ENCODE results near the gene NUP43.
A peak's percentile ranks its signal among the peaks of the same experiment; 100 is the strongest.
"Not testable (repeated sequence)": the region's sequence is repeated elsewhere in the genome, so short reads cannot be mapped to it uniquely, and the experiment has no call there.

Gene NUP43

GRCh38 chr6:149763866-149764265 is 17.5 kb upstream of the NUP43 start:
- TF ChIP-seq SPI1 (IDR thresholded peaks at IDR 0.05; ENCODE audit: low read depth, low read length): no peak
- TF ChIP-seq POU2F2 (IDR thresholded peaks at IDR 0.05; ENCODE audit: low read depth, low read length): no peak
- TF ChIP-seq POLR2AphosphoS5 (IDR thresholded peaks at IDR 0.05; ENCODE audit: low read depth, low read length): no peak
- no peak for TF ChIP-seq POLR2A (IDR thresholded peaks at IDR 0.05; ENCODE audit: low read depth, low read length)
- no peak for TF ChIP-seq PAX5 (IDR thresholded peaks at IDR 0.05; ENCODE audit: insufficient read depth, low read length, severe bottlenecking)
- TF ChIP-seq TAF1 (IDR thresholded peaks at IDR 0.05; ENCODE audit: low read depth, low read length): no peak
- DNase-seq (ENCODE audit: insufficient read length, low spot score): no peak
- FAIRE-seq: no peak

GRCh38 chr6:149761438-149761837 is 15.1 kb upstream of the NUP43 start:
- FAIRE-seq (peak; percentile 72), DNase-seq (ENCODE audit: insufficient read length, low spot score) (no peak)
- no peak for TF ChIP-seq SPI1 (IDR thresholded peaks at IDR 0.05; ENCODE audit: low read depth, low read length)
- no peak for TF ChIP-seq TAF1 (IDR thresholded peaks at IDR 0.05; ENCODE audit: low read depth, low read length)
- TF ChIP-seq POU2F2 (IDR thresholded peaks at IDR 0.05; ENCODE audit: low read depth, low read length): no peak
- no peak for TF ChIP-seq POLR2A (IDR thresholded peaks at IDR 0.05; ENCODE audit: low read depth, low read length)
- TF ChIP-seq POLR2AphosphoS5 (IDR thresholded peaks at IDR 0.05; ENCODE audit: low read depth, low read length): no peak
- no peak for TF ChIP-seq PAX5 (IDR thresholded peaks at IDR 0.05; ENCODE audit: insufficient read depth, low read length, severe bottlenecking)

- FAIRE-seq: no peak
- no peak for DNase-seq (ENCODE audit: insufficient read length, low spot score)
- TF ChIP-seq TAF1 (IDR thresholded peaks at IDR 0.05; ENCODE audit: low read depth, low read length): no peak
- no peak for TF ChIP-seq SPI1 (IDR thresholded peaks at IDR 0.05; ENCODE audit: low read depth, low read length)
- no peak for TF ChIP-seq POLR2AphosphoS5 (IDR thresholded peaks at IDR 0.05; ENCODE audit: low read depth, low read length)
- TF ChIP-seq POLR2A (IDR thresholded peaks at IDR 0.05; ENCODE audit: low read depth, low read length): no peak
- TF ChIP-seq POU2F2 (IDR thresholded peaks at IDR 0.05; ENCODE audit: low read depth, low read length): no peak
- TF ChIP-seq PAX5 (IDR thresholded peaks at IDR 0.05; ENCODE audit: insufficient read depth, low read length, severe bottlenecking): no peak
These were observed 9.9 kb upstream of the NUP43 start for GRCh38 chr6:149756261-149756636.

- FAIRE-seq: peak; percentile 26
- DNase-seq (ENCODE audit: insufficient read length, low spot score): no peak
These were observed 9.3 kb upstream of the NUP43 start for GRCh38 chr6:149755300-149756260.

GRCh38 chr6:149754548-149754947 is 8.2 kb upstream of the NUP43 start:
- DNase-seq (ENCODE audit: insufficient read length, low spot score) (no peak), FAIRE-seq (no peak)
- no peak for TF ChIP-seq TAF1 (IDR thresholded peaks at IDR 0.05; ENCODE audit: low read depth, low read length)
- no peak for TF ChIP-seq POLR2AphosphoS5 (IDR thresholded peaks at IDR 0.05; ENCODE audit: low read depth, low read length)

More at GRCh38 chr6:149755300-149756260, 9.3 kb upstream of the NUP43 start:
- TF ChIP-seq POLR2A (IDR thresholded peaks at IDR 0.05; ENCODE audit: low read depth, low read length) (no peak), PAX5 (IDR thresholded peaks at IDR 0.05; ENCODE audit: insufficient read depth, low read length, severe bottlenecking) (peak; percentile 87)

GRCh38 chr6:149753374-149753637 is 7.0 kb upstream of the NUP43 start:
- FAIRE-seq; DNase-seq (ENCODE audit: insufficient read length, low spot score): not testable (repeated sequence)

DNA sequence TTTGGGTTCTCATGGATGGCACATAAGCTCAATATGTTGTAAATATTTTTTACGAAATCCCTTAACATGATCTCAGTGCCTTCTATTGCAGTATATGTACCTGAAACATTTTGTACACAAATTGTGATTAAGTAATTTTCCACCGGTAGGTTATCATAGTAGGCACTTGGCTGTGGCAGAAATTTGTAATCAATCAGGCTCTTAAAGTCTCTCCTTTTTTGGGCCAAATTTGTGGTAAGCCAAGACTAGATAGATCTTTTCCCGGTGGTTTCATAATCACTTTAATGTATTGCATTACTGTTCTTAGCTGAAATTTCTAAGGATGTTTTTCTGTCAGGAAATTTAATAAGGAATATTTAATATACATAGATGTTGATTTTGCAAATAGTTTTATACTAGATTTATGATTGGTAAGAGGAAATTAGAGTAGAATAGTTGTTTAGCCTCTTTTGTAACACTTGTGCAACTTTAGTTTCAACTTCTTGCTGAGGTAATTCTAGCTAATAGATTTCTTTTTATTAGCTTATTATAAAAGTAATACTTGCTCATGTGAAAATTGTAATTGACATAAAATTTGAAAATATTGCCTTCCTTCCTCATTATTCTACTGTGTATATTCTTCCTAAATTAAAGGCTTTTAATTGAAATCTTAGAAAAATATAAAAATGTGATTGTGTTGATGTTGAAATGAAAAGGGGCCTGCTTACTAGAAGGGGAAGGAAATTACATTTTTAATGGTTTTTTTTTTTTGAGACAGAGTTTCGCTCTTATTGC is 6.5 kb upstream of the NUP43 start:
- no peak for FAIRE-seq
- DNase-seq (ENCODE audit: insufficient read length, low spot score): no peak
- TF ChIP-seq PAX5 (IDR thresholded peaks at IDR 0.05; ENCODE audit: insufficient read depth, low read length, severe bottlenecking): no peak
- TF ChIP-seq SPI1 (IDR thresholded peaks at IDR 0.05; ENCODE audit: low read depth, low read length): no peak
- TF ChIP-seq TAF1 (IDR thresholded peaks at IDR 0.05; ENCODE audit: low read depth, low read length): no peak
- no peak for TF ChIP-seq POLR2A (IDR thresholded peaks at IDR 0.05; ENCODE audit: low read depth, low read length)
- no peak for TF ChIP-seq POLR2AphosphoS5 (IDR thresholded peaks at IDR 0.05; ENCODE audit: low read depth, low read length)
- TF ChIP-seq POU2F2 (IDR thresholded peaks at IDR 0.05; ENCODE audit: low read depth, low read length): no peak

DNA sequence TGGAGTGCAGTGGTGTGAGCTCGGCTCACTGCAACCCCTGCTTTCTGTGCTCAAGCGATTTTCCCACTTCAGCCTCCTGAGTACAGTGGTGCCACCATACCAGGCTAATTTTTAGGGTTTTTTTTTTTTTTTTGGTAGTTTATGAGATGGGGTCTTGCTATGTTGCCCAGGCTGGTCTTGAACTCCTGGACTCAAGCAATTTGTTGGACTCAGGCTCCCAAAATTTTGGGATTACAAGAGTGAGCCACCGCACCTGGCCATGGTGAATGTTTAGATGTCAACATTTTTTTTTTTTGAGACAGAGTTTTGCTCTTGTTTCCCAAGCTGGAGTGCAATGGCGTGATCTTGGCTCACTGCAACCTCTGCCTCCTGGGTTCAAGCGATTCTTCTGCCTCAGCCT is 5.6 kb upstream of the NUP43 start:
- FAIRE-seq; DNase-seq (ENCODE audit: insufficient read length, low spot score): not testable (repeated sequence)

DNA sequence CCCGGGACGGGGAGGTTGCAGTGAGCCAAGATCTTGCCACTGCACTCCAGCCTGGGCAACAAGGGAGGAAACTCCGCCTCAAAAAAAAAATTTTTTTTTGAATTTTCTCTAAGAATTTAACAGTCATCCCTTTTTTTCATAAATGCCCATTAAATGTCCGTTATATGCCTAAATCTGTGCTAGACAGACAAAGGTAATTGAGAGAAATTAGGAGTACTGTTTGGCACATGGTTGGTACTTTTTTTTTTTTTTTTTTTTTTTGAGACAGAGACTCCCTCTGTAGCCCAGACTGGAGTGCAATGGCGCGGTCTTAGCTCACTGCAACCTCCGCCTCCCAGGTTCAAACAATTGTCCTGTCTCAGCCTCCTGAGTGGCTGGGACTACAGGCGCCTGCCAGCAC is 4.9 kb upstream of the NUP43 start:
- TF ChIP-seq PAX5 (IDR thresholded peaks at IDR 0.05; ENCODE audit: insufficient read depth, low read length, severe bottlenecking) (no peak), POLR2AphosphoS5 (IDR thresholded peaks at IDR 0.05; ENCODE audit: low read depth, low read length) (no peak), SPI1 (IDR thresholded peaks at IDR 0.05; ENCODE audit: low read depth, low read length) (no peak), TAF1 (IDR thresholded peaks at IDR 0.05; ENCODE audit: low read depth, low read length) (no peak), POU2F2 (IDR thresholded peaks at IDR 0.05; ENCODE audit: low read depth, low read length) (no peak), POLR2A (IDR thresholded peaks at IDR 0.05; ENCODE audit: low read depth, low read length) (no peak)
- FAIRE-seq (no peak), DNase-seq (ENCODE audit: insufficient read length, low spot score) (no peak)

DNA sequence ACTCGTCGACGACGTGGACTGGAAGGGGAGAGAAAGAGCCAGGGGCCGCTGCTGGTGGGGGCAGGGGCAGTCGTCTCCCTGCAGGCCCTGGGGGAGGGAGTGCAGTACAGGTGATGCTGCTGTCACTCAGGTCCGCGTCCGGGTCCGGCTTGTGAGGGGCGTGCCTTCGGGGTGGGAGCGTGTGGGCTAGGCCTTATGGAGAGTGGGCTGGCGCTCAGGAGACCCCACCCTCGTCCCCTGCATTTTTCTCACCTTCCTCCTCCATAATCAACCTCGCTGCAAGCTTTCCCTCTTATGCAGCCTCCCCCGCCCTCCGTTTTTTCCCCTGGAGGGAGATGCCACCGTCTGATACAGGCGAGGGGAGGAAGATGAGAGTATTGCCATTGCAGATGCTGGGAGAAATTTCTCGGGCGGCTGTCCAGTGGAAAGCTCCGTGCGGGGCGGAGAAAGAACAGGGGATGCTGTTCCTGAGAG is 3.8 kb upstream of the NUP43 start:
- FAIRE-seq: peak; percentile 51
- TF ChIP-seq POU2F2 (IDR thresholded peaks at IDR 0.05; ENCODE audit: low read depth, low read length): no peak; the same call in 1 of the 2 replicates
- no peak for TF ChIP-seq POLR2AphosphoS5 (IDR thresholded peaks at IDR 0.05; ENCODE audit: low read depth, low read length)
- no peak for TF ChIP-seq SPI1 (IDR thresholded peaks at IDR 0.05; ENCODE audit: low read depth, low read length)
- TF ChIP-seq TAF1 (IDR thresholded peaks at IDR 0.05; ENCODE audit: low read depth, low read length): no peak
- no peak for TF ChIP-seq POLR2A (IDR thresholded peaks at IDR 0.05; ENCODE audit: low read depth, low read length)
- TF ChIP-seq PAX5 (IDR thresholded peaks at IDR 0.05; ENCODE audit: insufficient read depth, low read length, severe bottlenecking): no peak
- DNase-seq (ENCODE audit: insufficient read length, low spot score): peak; percentile 40

Measured in GM12891 (cell line).